Activated T-helper 9 cell treated with anti-CD3 and anti-CD28 coated beads, Interleukin-2, amount 50 U/mL, for 16 hours (primary cell): ENCODE measurements around the gene HHLA2.

Source experiments
- DNase-seq: peaks from one replicate; pipeline ENCODE4 v3.0.0-alpha.2; 2020; ENCODE audit warnings: low read depth

HHLA2 gene

GRCh38 chr3:108300103-108300849 is 3.9 kb downstream of the HHLA2 start:
- no peak for DNase-seq

- DNase-seq = no peak
Observed at GRCh38 chr3:108301695-108302404, 5.5 kb downstream of the HHLA2 start.

GRCh38 chr3:108302570-108302969 is 6.2 kb downstream of the HHLA2 start:
- DNase-seq = no peak

- no peak for DNase-seq
Observed at GRCh38 chr3:108305484-108306172, 9.3 kb downstream of the HHLA2 start.

GRCh38 chr3:108311797-108312196 is 15.4 kb downstream of the HHLA2 start:
- no peak for DNase-seq

GRCh38 chr3:108312656-108313055 is 16.3 kb downstream of the HHLA2 start:
- no peak for DNase-seq

GRCh38 chr3:108315767-108316301 is 19.5 kb downstream of the HHLA2 start:
- no peak for DNase-seq

- DNase-seq = no peak
Observed at GRCh38 chr3:108319428-108320082, 23.2 kb downstream of the HHLA2 start.

- no peak for DNase-seq
Observed at GRCh38 chr3:108320746-108321350, 24.5 kb downstream of the HHLA2 start.

GRCh38 chr3:108322352-108322751 is 26.0 kb downstream of the HHLA2 start:
- no peak for DNase-seq

GRCh38 chr3:108324177-108324576 is 27.8 kb downstream of the HHLA2 start:
- no peak for DNase-seq

- DNase-seq = no peak
Observed at GRCh38 chr3:108327168-108327567, 30.8 kb downstream of the HHLA2 start.

GRCh38 chr3:108328821-108329486 is 32.6 kb downstream of the HHLA2 start:
- DNase-seq = no peak

GRCh38 chr3:108329508-108329907 is 33.2 kb downstream of the HHLA2 start:
- DNase-seq = no peak

GRCh38 chr3:108329947-108330346 is 33.6 kb downstream of the HHLA2 start:
- DNase-seq = no peak

GRCh38 chr3:108331792-108332191 is 35.4 kb downstream of the HHLA2 start:
- no peak for DNase-seq

GRCh38 chr3:108333961-108334360 is 37.6 kb downstream of the HHLA2 start:
- DNase-seq = no peak

GRCh38 chr3:108334701-108335100 is 38.4 kb downstream of the HHLA2 start:
- no peak for DNase-seq

GRCh38 chr3:108338901-108339545 is 42.7 kb downstream of the HHLA2 start:
- no peak for DNase-seq

- DNase-seq = no peak
Observed at GRCh38 chr3:108341911-108342310, 45.6 kb downstream of the HHLA2 start.
